HepG2 (cell line): Measurements from ENCODE around the gene STIP1. TPM values are rescaled to one million over a fixed set of nuclear protein-coding genes. Genes with fewer than 3 reads are reported as not detected.

Experiments used
- AGO1 ChIP-seq: fragments of 200-400 bp; formaldehyde crosslinking; IDR thresholded peaks from 2 replicates; pipeline ENCODE4 v1.6.1; 2017; ENCODE audit warnings: mild to moderate bottlenecking, low read depth, low read length, moderate library complexity; ENCODE audit not compliant: poor library complexity, severe bottlenecking
- GATAD2A ChIP-seq: IDR thresholded peaks from 2 replicates; pipeline ENCODE4 v1.6.1; 2016
- GLMP ChIP-seq: sonication (generic); formaldehyde crosslinking; IDR thresholded peaks from 2 replicates; pipeline ENCODE4 v1.9.0; 2021; ENCODE audit warnings: missing genetic modification reagents, mild to moderate bottlenecking, borderline replicate concordance
- HDAC6 ChIP-seq: fragments of 200-600 bp; sonication (generic); IDR thresholded peaks from 2 replicates; pipeline ENCODE4 v1.7.0; 2017; ENCODE audit warnings: mild to moderate bottlenecking, antibody characterized with exemption, low read length, low read depth
- HNRNPLL ChIP-seq: fragments of 200-400 bp; formaldehyde crosslinking; IDR thresholded peaks from 2 replicates; pipeline ENCODE4 v1.6.1; 2017; ENCODE audit warnings: mild to moderate bottlenecking, low read depth, low read length; ENCODE audit not compliant: poor library complexity, severe bottlenecking
- MXD4 ChIP-seq: IDR thresholded peaks from 2 replicates; pipeline ENCODE4 v1.6.1; 2016; ENCODE audit warnings: mild to moderate bottlenecking, missing biosample characterization, missing genetic modification reagents
- NR2C2 ChIP-seq: sonication (generic); formaldehyde crosslinking; IDR thresholded peaks from 2 replicates; pipeline ENCODE4 v1.4.0; 2020; ENCODE audit warnings: missing genetic modification reagents, mild to moderate bottlenecking, moderate library complexity, borderline replicate concordance
- POLR2AphosphoS2 ChIP-seq: IDR thresholded peaks from 2 replicates; pipeline ENCODE4 v1.6.1; 2011; ENCODE audit warnings: low read depth, low read length, improper control_type of control experiment
- SOX6 ChIP-seq, 2 experiments: fragments of 450-650 bp in 1 of 2; sonication (generic) in 1 of 2; formaldehyde crosslinking in 1 of 2; IDR thresholded peaks; 2 replicates each; pipeline versions ENCODE4 v1.4.0 to v1.6.1; 2017 to 2020; ENCODE audit warnings: antibody characterized with exemption in 1 of 2, mild to moderate bottlenecking in 1 of 2, missing genetic modification reagents in 1 of 2
- SSRP1 ChIP-seq: IDR thresholded peaks from 2 replicates; pipeline ENCODE4 v1.6.1; 2016; ENCODE audit warnings: control low read depth
- TOPORS ChIP-seq: sonication (generic); formaldehyde crosslinking; IDR thresholded peaks from 2 replicates; pipeline ENCODE4 v1.8.0; 2023; ENCODE audit warnings: mild to moderate bottlenecking, missing genetic modification reagents
- TRAFD1 ChIP-seq: sonication (generic); formaldehyde crosslinking; IDR thresholded peaks from 2 replicates; pipeline ENCODE4 v1.5.1; 2020; ENCODE audit warnings: missing genetic modification reagents, mild to moderate bottlenecking, borderline replicate concordance
- ZBTB39 ChIP-seq: sonication (generic); formaldehyde crosslinking; IDR thresholded peaks from 2 replicates; pipeline ENCODE4 v1.5.0; 2020; ENCODE audit warnings: missing genetic modification reagents
- ZNF136 ChIP-seq: sonication (generic); formaldehyde crosslinking; IDR thresholded peaks from 2 replicates; pipeline ENCODE4 v1.8.1; 2022; ENCODE audit warnings: low read depth, mild to moderate bottlenecking, moderate library complexity, missing genetic modification reagents
- ZNF430 ChIP-seq: sonication (generic); formaldehyde crosslinking; IDR thresholded peaks from 2 replicates; pipeline ENCODE4 v1.9.0; 2021; ENCODE audit warnings: mild to moderate bottlenecking, missing genetic modification reagents
- ZNF431 ChIP-seq: sonication (generic); formaldehyde crosslinking; IDR thresholded peaks from 2 replicates; pipeline ENCODE4 v1.9.0; 2022; ENCODE audit warnings: missing genetic modification reagents, low read depth, mild to moderate bottlenecking, borderline replicate concordance
- ZNF572 ChIP-seq: sonication (generic); formaldehyde crosslinking; IDR thresholded peaks from 2 replicates; pipeline ENCODE4 v1.5.1; 2020; ENCODE audit warnings: mild to moderate bottlenecking, missing genetic modification reagents
- ZNF672 ChIP-seq: sonication (generic); formaldehyde crosslinking; IDR thresholded peaks from 2 replicates; pipeline ENCODE4 v1.8.1; 2022; ENCODE audit warnings: missing genetic modification reagents
- ZNF724P ChIP-seq: sonication (generic); formaldehyde crosslinking; IDR thresholded peaks from 2 replicates; pipeline ENCODE4 v1.8.0; 2022; ENCODE audit warnings: missing genetic modification reagents, borderline replicate concordance
- ZNF883 ChIP-seq: sonication (generic); formaldehyde crosslinking; IDR thresholded peaks from 2 replicates; pipeline ENCODE4 v1.5.1; 2020; ENCODE audit warnings: mild to moderate bottlenecking, missing genetic modification reagents; ENCODE audit errors: not compliant biosample characterization
- ZSCAN5A ChIP-seq: sonication (generic); formaldehyde crosslinking; IDR thresholded peaks from 2 replicates; pipeline ENCODE4 v1.8.0; 2022; ENCODE audit warnings: mild to moderate bottlenecking, missing genetic modification reagents, borderline replicate concordance
- ZZZ3 ChIP-seq: sonication (generic); formaldehyde crosslinking; IDR thresholded peaks from 2 replicates; pipeline ENCODE4 v1.4.0; 2020; ENCODE audit warnings: missing genetic modification reagents, mild to moderate bottlenecking, borderline replicate concordance
- polyA plus RNA-seq, 8 experiments: library from polyadenylated mRNA; depleted of rRNA in 3 of 8; stranded (reverse) in 7 of 8; unstranded in 1 of 8; fragments of >200 nt; fragmentation: Illumina TruSeq in 4 of 8; extraction: Trizol in 4 of 8; gene quantifications; 2 replicates each; pipeline versions ENCODE4 v1.2.1 to v1.2.3, GENCODE V29; 2011 to 2016; ENCODE audit warnings: low read depth in 4 of 8, missing spikeins in 1 of 8, mixed read lengths in 1 of 8; ENCODE audit not compliant: insufficient read depth in 1 of 8
- total RNA-seq, 5 experiments: library from RNA; depleted of rRNA; stranded (reverse); fragments of >200 nt; fragmentation: Illumina TruSeq; extraction: Trizol; gene quantifications; 2 replicates each; pipeline ENCODE4 v1.2.3, GENCODE V29; 2016; ENCODE audit warnings: low read depth in 1 of 5

STIP1 gene
- total and polyA plus RNA-seq, 2 of the 13 experiments (the other 11 are each of a cell fraction or from before 2014, with no cell fraction given), result 81.1 to 217 TPM

GRCh38 chr11:64246871-64247728, 61.1 kb downstream of the STIP1 start, which contains the start of gene PPP1R14B (continued):
- TF ChIP-seq SOX6 (IDR thresholded peaks at IDR 0.05) (no peak), SOX6 (CRISPR knock-in tag; IDR thresholded peaks at IDR 0.05) (no peak; the same call in 1 of the 2 replicates), ZSCAN5A (no peak), AGO1 (no peak), TOPORS (CRISPR knock-in tag) (0 out of 2 replicates have a peak, but pooled peaks have one; percentile 63), ZNF136 (CRISPR knock-in tag) (0 out of 2 replicates have a peak, but pooled peaks have one; percentile 20), ZNF572 (CRISPR knock-in tag) (peak; percentile 83; the same call in 1 of the 2 replicates), ZNF724P (CRISPR knock-in tag) (peak; percentile 87), ZNF431 (CRISPR knock-in tag) (no peak), NR2C2 (peak; percentile 40; the same call in 1 of the 2 replicates), SSRP1 (CRISPR knock-in tag) (peak; percentile 85; the same call in 1 of the 2 replicates), HNRNPLL (peak; percentile 84), ZBTB39 (CRISPR knock-in tag) (no peak; the same call in 1 of the 2 replicates), TRAFD1 (no peak), ZNF430 (no peak), GATAD2A (CRISPR knock-in tag) (peak; percentile 17; the same call in 1 of the 2 replicates), POLR2AphosphoS2 (no peak), ZZZ3 (CRISPR knock-in tag) (no peak), ZNF672 (no peak), ZNF883 (no peak), GLMP (CRISPR knock-in tag) (no peak), HDAC6 (no peak), MXD4 (CRISPR knock-in tag) (peak; percentile 77; the same call in 1 of the 2 replicates)
